GM10248 (cell line): ENCODE measurements around the gene INPP4B.

Experiments used
- CTCF ChIA-PET: fragments of 300-600 bp; sonication (Branson Sonifier 250); formaldehyde crosslinking; extraction: SDS; loops from one replicate; lab custom pipeline; 2021; ENCODE audit warnings: antibody characterized with exemption; lab: Yijun Ruan, JAX
- POLR2A ChIA-PET: fragments of 350-650 bp; sonication (Branson Sonifier 250); formaldehyde crosslinking; extraction: SDS; loops from one replicate; lab custom pipeline; 2020; ENCODE audit warnings: antibody characterized with exemption; lab: Yijun Ruan, JAX
- DNase-seq: peaks from one replicate; pipeline ENCODE4 v3.0.0; 2012; ENCODE audit errors: extremely low spot score
- CTCF ChIP-seq: IDR thresholded peaks from 2 replicates; pipeline ENCODE4 v1.5.1; 2012; ENCODE audit warnings: mild to moderate bottlenecking, low read depth; ENCODE audit errors: extremely low read depth, missing control alignments, control extremely low read depth

Gene INPP4B

GRCh38 chr4:142447009-142447408 is 399.1 kb downstream of the INPP4B start:
- CTCF ChIA-PET, result no interaction called here

GRCh38 chr4:142443469-142443868 is 402.6 kb downstream of the INPP4B start:
- ChIA-PET CTCF (no interaction called here), POLR2A (no interaction called here)
- no peak for DNase-seq
- no peak for TF ChIP-seq CTCF

More at GRCh38 chr4:142447009-142447408, 399.1 kb downstream of the INPP4B start:
- no peak for DNase-seq
- POLR2A ChIA-PET, result no interaction called here
- TF ChIP-seq CTCF, result no peak

GRCh38 chr4:142440093-142440492 is 406.0 kb downstream of the INPP4B start:
- ChIA-PET POLR2A (no interaction called here), CTCF (no interaction called here)
- TF ChIP-seq CTCF, result no peak
- DNase-seq, result no peak

- DNase-seq, result no peak
- TF ChIP-seq CTCF, result no peak
- ChIA-PET POLR2A (no interaction called here), CTCF (no interaction called here)
Measured at GRCh38 chr4:142435599-142436235, 410.4 kb downstream of the INPP4B start.

GRCh38 chr4:142434519-142435224 is 411.4 kb downstream of the INPP4B start:
- no peak for TF ChIP-seq CTCF
- DNase-seq, result no peak
- ChIA-PET CTCF (no interaction called here), POLR2A (no interaction called here)

- ChIA-PET CTCF (no interaction called here), POLR2A (no interaction called here)
- TF ChIP-seq CTCF, result no peak
- no peak for DNase-seq
Measured at GRCh38 chr4:142428715-142429114, 417.4 kb downstream of the INPP4B start.
